ENCODE data around the gene MAST2.

DNA sequence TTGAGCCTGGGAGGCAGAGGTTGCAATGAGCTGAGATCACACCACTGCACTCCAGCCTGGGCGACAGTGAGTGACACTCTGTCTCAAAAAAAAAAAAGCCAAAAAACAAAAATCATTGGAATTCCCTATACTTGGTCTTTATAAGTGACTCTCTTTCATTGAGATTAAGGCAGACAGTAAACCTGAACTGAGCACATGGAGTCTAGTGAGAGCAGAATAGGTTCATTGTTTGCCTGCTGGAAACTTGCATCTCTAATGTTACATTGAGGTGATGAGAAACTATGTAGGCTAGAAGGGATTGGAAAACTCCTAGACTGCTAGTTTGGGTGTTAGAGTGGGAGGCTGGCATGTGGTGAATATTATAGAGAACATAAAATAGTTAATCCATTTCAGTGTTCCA, 25.4 kb downstream of the MAST2 start:
- TF ChIP-seq, protein P1, sequence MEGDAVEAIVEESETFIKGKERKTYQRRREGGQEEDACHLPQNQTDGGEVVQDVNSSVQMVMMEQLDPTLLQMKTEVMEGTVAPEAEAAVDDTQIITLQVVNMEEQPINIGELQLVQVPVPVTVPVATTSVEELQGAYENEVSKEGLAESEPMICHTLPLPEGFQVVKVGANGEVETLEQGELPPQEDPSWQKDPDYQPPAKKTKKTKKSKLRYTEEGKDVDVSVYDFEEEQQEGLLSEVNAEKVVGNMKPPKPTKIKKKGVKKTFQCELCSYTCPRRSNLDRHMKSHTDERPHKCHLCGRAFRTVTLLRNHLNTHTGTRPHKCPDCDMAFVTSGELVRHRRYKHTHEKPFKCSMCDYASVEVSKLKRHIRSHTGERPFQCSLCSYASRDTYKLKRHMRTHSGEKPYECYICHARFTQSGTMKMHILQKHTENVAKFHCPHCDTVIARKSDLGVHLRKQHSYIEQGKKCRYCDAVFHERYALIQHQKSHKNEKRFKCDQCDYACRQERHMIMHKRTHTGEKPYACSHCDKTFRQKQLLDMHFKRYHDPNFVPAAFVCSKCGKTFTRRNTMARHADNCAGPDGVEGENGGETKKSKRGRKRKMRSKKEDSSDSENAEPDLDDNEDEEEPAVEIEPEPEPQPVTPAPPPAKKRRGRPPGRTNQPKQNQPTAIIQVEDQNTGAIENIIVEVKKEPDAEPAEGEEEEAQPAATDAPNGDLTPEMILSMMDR (IDR thresholded peaks at IDR 0.05): no peak
- no peak for TF ChIP-seq POLR2A (IDR thresholded peaks at IDR 0.05)
